ENCODE data around the gene SLC7A11. TPM values are rescaled to one million over a fixed set of nuclear protein-coding genes. Genes with fewer than 3 reads are reported as not detected.

The SLC7A11 gene
- total and polyA plus RNA-seq, 7 donors, result 0.04 to 0.52 (median 0.13) TPM; not detected in 1

- no peak for ATAC-seq
- TF ChIP-seq CTCF (IDR thresholded peaks at IDR 0.05), result no peak
These were observed 35.0 kb upstream of the SLC7A11 start for GRCh38 chr4:138277133-138277532.

GRCh38 chr4:138275963-138276621, 33.9 kb upstream of the SLC7A11 start:
- intact Hi-C loops (cut with DNase I), result no loop called here
- H3K9me3 ChIP-seq, result no peaks in the 10 kb centered on the region
- WGBS, 3 donors, result 56 to 72% (median 60%) methylated on average over 3 of the region's 3 CpGs
- H3K4me1 ChIP-seq, result no peaks in the 10 kb centered on the region
- H3K27me3 ChIP-seq (ENCODE audit: insufficient read depth in 3 of 3, low read length in 2 of 3), result no peaks in the 10 kb centered on the region
- DNase-seq, result no peak
- H3K36me3 ChIP-seq (ENCODE audit: insufficient read depth in 1 of 2, low read depth in 1 of 2), result no peaks in the 10 kb centered on the region
- no peak for TF ChIP-seq CTCF (IDR thresholded peaks at IDR 0.05)
- no peak overlapping the region for H3K27ac ChIP-seq
- no peak for ATAC-seq
- no peak overlapping the region for H3K4me3 ChIP-seq

More at GRCh38 chr4:138277133-138277532, 35.0 kb upstream of the SLC7A11 start:
- no peak for DNase-seq
- no peaks in the 10 kb centered on the region for H3K9me3 ChIP-seq
- no peak overlapping the region for H3K27ac ChIP-seq
- intact Hi-C loops (cut with DNase I), result no loop called here
- no peaks in the 10 kb centered on the region for H3K27me3 ChIP-seq (ENCODE audit: insufficient read depth in 3 of 3, low read length in 2 of 3)
- H3K4me1 ChIP-seq, result no peaks in the 10 kb centered on the region
- 70 to 86% (median 70%) methylated on average over 2 of the region's 2 CpGs for WGBS, 3 donors
- H3K36me3 ChIP-seq (ENCODE audit: insufficient read depth in 1 of 2, low read depth in 1 of 2), result no peaks in the 10 kb centered on the region
- H3K4me3 ChIP-seq, result no peak overlapping the region

GRCh38 chr4:138275216-138275615, 33.1 kb upstream of the SLC7A11 start:
- intact Hi-C loops (cut with DNase I), result no loop called here
- H3K4me1 ChIP-seq, result no peaks in the 10 kb centered on the region
- H3K36me3 ChIP-seq (ENCODE audit: insufficient read depth in 1 of 2, low read depth in 1 of 2), result no peaks in the 10 kb centered on the region
- WGBS, 3 donors, result 97 to 100% (median 98%) methylated on average over 1 of the region's 1 CpG
- no peak for TF ChIP-seq CTCF (IDR thresholded peaks at IDR 0.05)
- DNase-seq (no peak), ATAC-seq (no peak)
- H3K9me3 ChIP-seq, result no peaks in the 10 kb centered on the region
- no peak overlapping the region for H3K27ac ChIP-seq
- H3K27me3 ChIP-seq (ENCODE audit: insufficient read depth in 3 of 3, low read length in 2 of 3), result no peaks in the 10 kb centered on the region
- no peak overlapping the region for H3K4me3 ChIP-seq

- ATAC-seq (no peak), DNase-seq (no peak)
- no peak overlapping the region for H3K4me3 ChIP-seq
- no peak overlapping the region for H3K27ac ChIP-seq
- intact Hi-C loops (cut with DNase I), result no loop called here
- H3K36me3 ChIP-seq (ENCODE audit: insufficient read depth in 1 of 2, low read depth in 1 of 2), result no peaks in the 10 kb centered on the region
- no peaks in the 10 kb centered on the region for H3K9me3 ChIP-seq
- no peaks in the 10 kb centered on the region for H3K27me3 ChIP-seq (ENCODE audit: insufficient read depth in 3 of 3, low read length in 2 of 3)
- no peak for TF ChIP-seq CTCF (IDR thresholded peaks at IDR 0.05)
- H3K4me1 ChIP-seq, result no peaks in the 10 kb centered on the region
These were observed 27.0 kb upstream of the SLC7A11 start for GRCh38 chr4:138269175-138269574.

GRCh38 chr4:138267835-138268234, 25.7 kb upstream of the SLC7A11 start:
- no peak for ATAC-seq
- intact Hi-C loops (cut with DNase I), result no loop called here
- no peaks in the 10 kb centered on the region for H3K27me3 ChIP-seq (ENCODE audit: insufficient read depth in 3 of 3, low read length in 2 of 3)

More at GRCh38 chr4:138267835-138268234, 25.7 kb upstream of the SLC7A11 start:
- DNase-seq, result no peak
- H3K36me3 ChIP-seq (ENCODE audit: insufficient read depth in 1 of 2, low read depth in 1 of 2), result no peaks in the 10 kb centered on the region
- no peak overlapping the region for H3K4me3 ChIP-seq
- no peak for TF ChIP-seq CTCF (IDR thresholded peaks at IDR 0.05)
- no peaks in the 10 kb centered on the region for H3K9me3 ChIP-seq
- H3K4me1 ChIP-seq, result no peaks in the 10 kb centered on the region
- no peak overlapping the region for H3K27ac ChIP-seq
